Caco-2 (cell line): ENCODE data around the gene FHIP1B. TPM values are rescaled to one million over a fixed set of nuclear protein-coding genes. Genes with fewer than 3 reads are reported as not detected.

ENCODE experiments used
- BruUV-seq: library from RNA; stranded (reverse); fragments of 400-500 nt; replicated peaks from 2 replicates; lab custom pipeline; 2021; lab: Mats Ljungman, UMichigan
- CTCF ChIA-PET: fragments of 300-600 bp; sonication (Branson Sonifier 250); formaldehyde crosslinking; loops from one replicate; lab custom pipeline; 2022; ENCODE audit warnings: antibody characterized with exemption; lab: Charles Lee
- POLR2A ChIA-PET: fragments of 300-600 bp; sonication (Branson Sonifier 250); formaldehyde crosslinking; loops from one replicate; lab custom pipeline; 2022; ENCODE audit warnings: antibody characterized with exemption; lab: Charles Lee
- DNase-seq, 2 experiments: peaks; one replicate each; pipeline versions ENCODE4 v3.0.0 to v3.0.0-alpha.2; 2020 to 2022
- H3K27me3 ChIP-seq: replicated peaks from 2 replicates; pipeline ENCODE4 v1.6.0; 2011; ENCODE audit warnings: low read length; ENCODE audit not compliant: control insufficient read depth, insufficient read depth
- H3K36me3 ChIP-seq: 2 replicates; pipeline ENCODE4 v1.5.1; 2011; ENCODE audit warnings: low read length; ENCODE audit not compliant: control insufficient read depth, insufficient read depth
- H3K4me1 ChIP-seq: fragments of 250-450 bp; sonication (Bioruptor Pico); 2 replicates; pipeline ENCODE4 v1.5.1; 2020; ENCODE audit warnings: mild to moderate bottlenecking
- H3K4me3 ChIP-seq: 2 replicates; pipeline ENCODE4 v1.5.1; 2011; ENCODE audit warnings: low read depth, mild to moderate bottlenecking, control low read depth, low read length
- H3K9me3 ChIP-seq: fragments of 250-450 bp; sonication (Bioruptor Pico); 2 replicates; pipeline ENCODE4 v1.5.1; 2020; ENCODE audit warnings: mild to moderate bottlenecking, moderate library complexity
- H3K27ac Mint-ChIP-seq: one replicate; pipeline ENCODE4 v1.8.0; 2022; ENCODE audit warnings: mixed read lengths; ENCODE audit not compliant: unreplicated experiment
- H3K27me3 Mint-ChIP-seq: one replicate; pipeline ENCODE4 v1.8.0; 2022; ENCODE audit warnings: mixed read lengths; ENCODE audit not compliant: insufficient read depth, unreplicated experiment
- H3K36me3 Mint-ChIP-seq: one replicate; pipeline ENCODE4 v1.8.0; 2022; ENCODE audit warnings: mild to moderate bottlenecking, mixed read lengths; ENCODE audit not compliant: insufficient read depth, unreplicated experiment
- H3K4me1 Mint-ChIP-seq: one replicate; pipeline ENCODE4 v1.8.0; 2022; ENCODE audit warnings: low read depth, mixed read lengths; ENCODE audit not compliant: unreplicated experiment
- H3K4me3 Mint-ChIP-seq: one replicate; pipeline ENCODE4 v1.8.0; 2022; ENCODE audit warnings: mild to moderate bottlenecking, moderate library complexity, mixed read lengths; ENCODE audit not compliant: unreplicated experiment
- H3K9me3 Mint-ChIP-seq: one replicate; pipeline ENCODE4 v1.8.0; 2022; ENCODE audit warnings: mixed read lengths; ENCODE audit not compliant: unreplicated experiment
- intact Hi-C: fragments of 100-400 bp; cut with micrococcal nuclease; formaldehyde crosslinking; loops from one replicate; pipeline ENCODE4 v1.10.0; 2022; ENCODE audit not compliant: unreplicated experiment
- total RNA-seq: library from RNA; stranded (reverse); gene quantifications from 2 replicates; pipeline ENCODE4 v1.2.3, GENCODE V29; 2022
- TF ChIP-seq, protein P1 (sequence below), 2 experiments: fragments of 200-600 bp in 1 of 2; IDR thresholded peaks; 1 replicate in 1 of 2; 2 replicates in 1 of 2; pipeline versions ENCODE4 v1.5.1 to v1.8.0; 2011 to 2022; ENCODE audit warnings: antibody characterized with exemption in 1 of 2, control low read depth in 1 of 2, inconsistent platforms in 1 of 2, low read depth in 1 of 2, low read length in 1 of 2, mild to moderate bottlenecking in 1 of 2, moderate library complexity in 1 of 2; ENCODE audit not compliant: insufficient read depth in 1 of 2, severe bottlenecking in 1 of 2, unreplicated experiment in 1 of 2

FHIP1B gene
- total RNA-seq, 1 experiment from 2014 or later, result 26.8 TPM

DNA sequence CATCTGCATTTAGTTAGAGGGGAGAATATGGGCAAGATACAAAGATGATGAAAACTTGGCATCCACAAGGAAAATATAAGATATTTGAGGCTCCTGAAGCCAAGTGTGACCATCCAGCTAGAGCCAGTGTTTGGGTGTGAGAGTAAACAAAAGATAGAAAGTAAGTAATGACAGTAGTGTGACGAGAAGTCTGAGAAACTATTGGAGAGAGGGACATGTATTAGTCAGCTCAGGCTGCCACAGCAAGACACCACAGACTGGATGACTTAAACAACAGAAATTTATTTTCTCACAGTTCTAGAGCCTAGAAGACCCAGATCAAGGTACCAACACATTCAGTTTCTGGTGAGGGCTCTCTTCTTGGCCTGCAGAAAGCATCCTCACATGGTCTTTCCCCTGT is 18.8 kb upstream of the FHIP1B start:
- TF ChIP-seq, protein P1, sequence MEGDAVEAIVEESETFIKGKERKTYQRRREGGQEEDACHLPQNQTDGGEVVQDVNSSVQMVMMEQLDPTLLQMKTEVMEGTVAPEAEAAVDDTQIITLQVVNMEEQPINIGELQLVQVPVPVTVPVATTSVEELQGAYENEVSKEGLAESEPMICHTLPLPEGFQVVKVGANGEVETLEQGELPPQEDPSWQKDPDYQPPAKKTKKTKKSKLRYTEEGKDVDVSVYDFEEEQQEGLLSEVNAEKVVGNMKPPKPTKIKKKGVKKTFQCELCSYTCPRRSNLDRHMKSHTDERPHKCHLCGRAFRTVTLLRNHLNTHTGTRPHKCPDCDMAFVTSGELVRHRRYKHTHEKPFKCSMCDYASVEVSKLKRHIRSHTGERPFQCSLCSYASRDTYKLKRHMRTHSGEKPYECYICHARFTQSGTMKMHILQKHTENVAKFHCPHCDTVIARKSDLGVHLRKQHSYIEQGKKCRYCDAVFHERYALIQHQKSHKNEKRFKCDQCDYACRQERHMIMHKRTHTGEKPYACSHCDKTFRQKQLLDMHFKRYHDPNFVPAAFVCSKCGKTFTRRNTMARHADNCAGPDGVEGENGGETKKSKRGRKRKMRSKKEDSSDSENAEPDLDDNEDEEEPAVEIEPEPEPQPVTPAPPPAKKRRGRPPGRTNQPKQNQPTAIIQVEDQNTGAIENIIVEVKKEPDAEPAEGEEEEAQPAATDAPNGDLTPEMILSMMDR (IDR thresholded peaks at IDR 0.05; ENCODE audit: insufficient read depth in 1 of 2, low read depth in 1 of 2, low read length in 1 of 2, severe bottlenecking in 1 of 2, unreplicated experiment in 1 of 2), result no peak
- BruUV-seq, result no TSS peak
- ChIA-PET POLR2A (no interaction called here), CTCF (interaction anchor here (0.7 kb wide), 1 partner anchor 110 kb away, joined by 3 read pairs; no protein-coding TSS in a partner anchor)
- no peak overlapping the region for H3K4me3 ChIP-seq
- no peaks in the 10 kb centered on the region for H3K9me3 Mint-ChIP-seq
- H3K36me3 ChIP-seq, result no peaks in the 10 kb centered on the region
- intact Hi-C loops, result no loop called here
- H3K4me1 ChIP-seq, result peaks cover 10% of the 10 kb centered on the region
- H3K9me3 ChIP-seq, result no peaks in the 10 kb centered on the region
- no peak for DNase-seq
- H3K27me3 Mint-ChIP-seq, result no peaks in the 10 kb centered on the region
- no peaks in the 10 kb centered on the region for H3K36me3 Mint-ChIP-seq
- peaks cover 1% of the 10 kb centered on the region; the same call in 1 of the 2 replicates for H3K27me3 ChIP-seq
- H3K4me3 Mint-ChIP-seq, result no peak overlapping the region
- no peak overlapping the region for H3K27ac Mint-ChIP-seq
- H3K4me1 Mint-ChIP-seq, result peaks cover 11% of the 10 kb centered on the region

DNA sequence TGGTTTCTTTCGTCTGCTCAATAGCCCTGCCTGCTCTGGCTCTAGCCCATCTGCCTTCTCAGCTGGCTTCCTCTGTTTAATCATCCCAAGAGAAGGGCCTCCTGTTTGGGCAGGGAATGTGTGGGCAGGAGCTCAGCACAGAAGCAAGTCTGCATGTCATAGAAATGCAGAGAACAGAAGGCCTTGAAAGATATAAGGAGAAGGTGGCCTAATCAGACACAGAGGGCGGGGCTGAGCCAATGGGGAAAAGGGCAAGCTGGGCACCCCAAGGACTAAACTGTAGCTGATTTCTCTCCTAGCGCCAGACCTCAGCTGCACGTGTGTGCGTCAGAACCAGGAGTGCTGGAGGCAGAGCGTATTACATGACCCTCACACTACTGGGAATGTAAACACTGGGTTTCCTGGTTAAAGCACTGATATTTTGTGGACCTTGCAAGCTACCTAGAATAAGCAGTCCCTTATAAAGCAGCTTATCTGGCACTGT is 17.6 kb upstream of the FHIP1B start:
- peaks cover 17% of the 10 kb centered on the region for H3K4me1 Mint-ChIP-seq
- H3K4me3 Mint-ChIP-seq, result no peak overlapping the region
- ChIA-PET CTCF (interaction anchor here (1.0 to 3.5 kb wide), 4 partner anchors 14 to 110 kb away, joined by 3 to 36 read pairs (median 11); no protein-coding TSS in a partner anchor), POLR2A (no interaction called here)
- no peaks in the 10 kb centered on the region for H3K27me3 ChIP-seq
- no peak overlapping the region for H3K27ac Mint-ChIP-seq
- H3K27me3 Mint-ChIP-seq, result no peaks in the 10 kb centered on the region
- H3K9me3 ChIP-seq, result no peaks in the 10 kb centered on the region
- TF ChIP-seq, protein P1 (IDR thresholded peaks at IDR 0.05; ENCODE audit: insufficient read depth in 1 of 2, low read depth in 1 of 2, low read length in 1 of 2, severe bottlenecking in 1 of 2, unreplicated experiment in 1 of 2), result no peak
- H3K4me1 ChIP-seq, result peaks cover 15% of the 10 kb centered on the region
- no TSS peak for BruUV-seq
- no peak overlapping the region for H3K4me3 ChIP-seq
- no peaks in the 10 kb centered on the region for H3K36me3 ChIP-seq
- no peaks in the 10 kb centered on the region for H3K36me3 Mint-ChIP-seq
- intact Hi-C loops, result loop anchor here (1.0 kb wide), 4 partner anchors 46 to 111 kb away; no protein-coding TSS in a partner anchor
- H3K9me3 Mint-ChIP-seq, result no peaks in the 10 kb centered on the region
- no peak for DNase-seq

DNA sequence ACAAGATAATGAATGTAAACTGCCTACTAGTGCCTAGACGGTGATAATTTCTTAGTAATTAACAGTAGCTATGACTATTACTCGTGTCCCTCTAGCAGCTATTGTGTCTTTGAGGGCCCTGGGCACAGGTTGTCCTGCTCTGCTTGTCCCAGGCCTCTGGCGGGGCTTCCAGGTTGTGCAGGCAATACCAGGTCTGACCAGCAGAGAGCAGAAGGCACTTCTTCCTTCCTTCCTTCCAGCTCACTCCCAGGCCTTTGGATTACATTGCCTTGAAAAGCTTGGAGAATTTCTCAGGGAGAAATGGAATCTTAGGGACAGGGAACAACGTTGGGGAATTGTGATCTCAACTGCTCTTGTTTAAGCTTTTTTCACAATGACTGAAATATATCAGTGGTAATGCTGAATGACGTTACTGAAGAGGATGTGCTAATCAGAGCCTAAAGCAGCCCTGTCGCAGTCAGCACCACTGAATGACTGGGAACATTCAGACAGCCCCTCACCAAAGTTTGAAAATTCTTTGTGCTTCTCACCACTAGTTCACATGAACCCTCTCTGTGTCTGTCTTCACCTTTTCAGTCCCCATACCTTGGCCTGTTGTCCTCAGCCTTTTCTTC is 16.8 kb upstream of the FHIP1B start:
- Mint-ChIP-seq H3K27ac (no peak overlapping the region), H3K4me1 (peaks cover 17% of the 10 kb centered on the region), H3K27me3 (no peaks in the 10 kb centered on the region), H3K4me3 (no peak overlapping the region), H3K9me3 (no peaks in the 10 kb centered on the region), H3K36me3 (no peaks in the 10 kb centered on the region)
- peak; percentile 81 to 83 for DNase-seq
- Histone ChIP-seq H3K4me3 (no peak overlapping the region), H3K36me3 (no peaks in the 10 kb centered on the region), H3K4me1 (peaks cover 15% of the 10 kb centered on the region), H3K27me3 (no peaks in the 10 kb centered on the region), H3K9me3 (no peaks in the 10 kb centered on the region)
- TF ChIP-seq, protein P1 (IDR thresholded peaks at IDR 0.05; ENCODE audit: insufficient read depth in 1 of 2, low read depth in 1 of 2, low read length in 1 of 2, severe bottlenecking in 1 of 2, unreplicated experiment in 1 of 2), result peak; percentile 69 to 91
- intact Hi-C loops, result loop anchor here (1.0 kb wide), 4 partner anchors 47 to 112 kb away; no protein-coding TSS in a partner anchor
- POLR2A ChIA-PET, result interaction anchor here (1.1 kb wide), 1 partner anchor 9 kb away, joined by 3 read pairs; no protein-coding TSS in a partner anchor
- BruUV-seq, result no TSS peak
- CTCF ChIA-PET, result interaction anchor here (0.6 to 3.5 kb wide), 18 partner anchors 9 to 139 kb away, joined by 3 to 36 read pairs (median 4); partner anchors contain the start of genes CAVIN3, FHIP1B and SMPD1
